Stimulated activated CD4-positive, alpha-beta T cell treated with anti-CD3 and anti-CD28 coated beads, Interleukin-12 subunit alpha, Interleukin-12 subunit beta, amount 100 ng/mL, for 24 hours (primary cell): ENCODE measurements around the gene MIER2.
"Not testable (repeated sequence)": the region's sequence is repeated elsewhere in the genome, so short reads cannot be mapped to it uniquely, and the experiment has no call there.

ENCODE experiments used
- DNase-seq, 2 experiments: peaks; one replicate each; pipeline ENCODE4 v3.0.0-alpha.2; 2020; ENCODE audit warnings: low read depth in 2 of 2

MIER2 gene

DNA sequence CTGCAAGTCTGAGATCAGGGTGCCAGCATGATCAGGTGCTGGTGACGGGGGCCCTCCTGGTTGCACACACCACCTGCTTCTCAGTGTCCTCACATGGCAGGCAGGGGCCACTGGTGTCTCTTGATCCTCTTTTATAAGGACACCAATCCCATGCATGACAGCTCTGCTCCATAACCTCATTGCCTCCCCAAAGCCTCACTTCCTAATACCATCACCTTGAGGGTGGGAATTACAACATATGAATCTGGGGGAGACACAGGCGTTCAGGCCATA, 15.0 kb upstream of the MIER2 start:
- no peak for DNase-seq

DNA sequence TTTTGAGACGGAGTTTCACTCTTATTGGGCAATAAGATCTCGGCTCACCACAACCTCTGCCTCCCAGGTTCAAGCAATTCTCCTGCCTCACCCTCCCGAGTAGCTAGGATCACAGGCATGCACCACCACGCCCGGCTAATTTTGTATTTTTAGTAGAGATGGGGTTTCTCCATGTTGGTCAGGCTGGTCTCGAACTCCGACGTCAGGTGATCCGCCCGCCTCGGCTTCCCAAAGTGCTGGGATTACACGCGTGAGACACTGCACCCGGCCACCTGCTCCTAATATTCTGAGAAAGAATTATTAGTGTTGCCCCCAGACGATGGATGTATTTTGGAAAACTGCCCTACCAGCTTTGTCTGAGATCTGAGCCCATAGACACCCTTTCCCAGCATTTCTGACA, 10.9 kb upstream of the MIER2 start:
- not testable (repeated sequence) for DNase-seq

DNA sequence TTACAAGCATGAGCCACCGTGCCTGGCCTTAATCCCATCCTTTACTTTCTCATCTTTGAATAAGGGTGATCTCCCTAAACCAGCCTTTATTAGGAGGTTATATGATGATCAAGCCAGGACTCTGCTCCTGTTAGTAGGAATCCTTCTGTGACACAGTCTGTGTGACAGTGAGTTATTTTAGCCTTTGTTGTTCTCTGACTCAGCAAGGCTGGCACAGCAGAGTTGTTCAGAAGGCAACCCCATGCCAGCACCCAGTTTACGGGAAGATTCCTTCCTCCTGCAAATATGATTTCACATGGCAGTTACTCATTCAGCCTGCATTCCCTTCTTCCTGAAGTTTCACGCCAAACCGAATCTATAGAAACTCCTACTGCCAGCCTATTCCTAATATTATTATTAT, 10.5 kb upstream of the MIER2 start:
- DNase-seq = no peak

DNA sequence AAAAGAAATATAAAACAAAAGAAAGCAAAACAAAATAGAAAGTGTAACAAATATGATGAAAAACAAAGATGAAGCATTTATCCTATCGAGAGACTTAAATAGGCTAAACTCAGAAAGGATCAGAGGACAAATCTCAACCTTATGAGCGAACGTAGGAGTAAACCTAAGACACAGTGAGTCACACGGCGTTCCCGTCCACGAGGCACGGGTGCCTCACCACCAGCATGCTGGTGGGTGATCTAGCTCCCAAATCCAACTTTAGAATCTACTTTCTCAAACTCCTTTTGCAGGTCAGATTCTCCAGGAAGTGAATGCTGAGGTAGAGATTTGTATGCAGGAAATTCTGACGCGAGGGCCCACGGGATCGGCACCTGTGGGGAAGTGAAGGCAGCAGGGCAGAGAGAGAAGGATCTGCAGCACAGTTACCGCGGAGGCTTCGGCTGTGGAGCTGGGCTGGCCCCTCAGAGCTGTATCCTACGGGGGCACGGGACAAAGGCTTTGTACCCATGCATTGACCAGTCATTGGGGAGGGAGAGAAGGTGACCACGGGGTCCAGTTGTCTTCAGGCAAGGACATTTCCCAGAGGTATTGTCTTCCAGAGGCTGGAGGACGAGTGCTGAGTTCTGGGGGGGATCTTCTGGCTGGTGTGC, 7.5 kb upstream of the MIER2 start:
- DNase-seq = no peak

DNA sequence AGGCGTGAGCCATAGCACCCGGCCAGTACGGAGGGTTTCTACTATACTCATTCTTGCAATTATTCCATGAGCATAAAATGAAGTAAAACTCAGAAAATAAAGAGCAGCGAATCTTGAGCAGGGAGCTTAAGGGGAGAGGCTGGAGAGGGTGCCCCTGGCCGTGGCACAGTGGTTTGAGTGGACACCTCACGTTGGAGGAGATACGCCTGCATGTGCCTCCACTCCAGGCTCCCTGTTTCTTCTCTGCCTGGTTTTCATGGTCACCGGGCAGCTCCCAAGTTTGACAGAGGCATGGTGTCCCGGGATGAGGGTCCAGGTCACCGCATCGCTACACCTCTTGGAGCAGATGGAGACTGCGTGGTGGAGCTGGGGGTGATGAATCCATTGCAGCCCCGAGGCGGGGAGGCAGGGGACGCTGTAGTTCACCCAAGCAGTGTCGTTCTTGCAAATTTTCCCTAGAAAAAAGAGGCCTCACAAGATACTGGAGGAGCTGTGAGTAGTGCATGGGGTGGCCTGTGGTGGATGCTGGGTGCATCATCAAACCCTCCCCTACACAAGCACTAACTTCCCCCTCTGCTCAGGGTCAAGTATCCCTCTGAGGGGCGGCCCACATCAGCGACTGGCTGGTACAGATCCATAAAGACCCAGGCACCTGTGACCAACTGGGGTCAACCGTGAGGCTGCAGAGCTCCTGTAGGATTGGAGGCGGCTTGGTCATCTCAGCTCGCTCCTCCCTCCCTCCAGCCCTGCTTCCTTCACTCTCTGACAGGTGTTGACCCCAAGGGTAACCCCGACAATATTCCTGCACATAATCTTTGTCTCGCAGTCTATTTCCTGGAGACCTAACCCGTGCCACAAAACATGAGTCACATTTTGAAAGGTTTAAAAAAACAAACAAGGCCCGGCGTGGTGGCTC, 3.6 kb upstream of the MIER2 start:
- DNase-seq = no peak

DNA sequence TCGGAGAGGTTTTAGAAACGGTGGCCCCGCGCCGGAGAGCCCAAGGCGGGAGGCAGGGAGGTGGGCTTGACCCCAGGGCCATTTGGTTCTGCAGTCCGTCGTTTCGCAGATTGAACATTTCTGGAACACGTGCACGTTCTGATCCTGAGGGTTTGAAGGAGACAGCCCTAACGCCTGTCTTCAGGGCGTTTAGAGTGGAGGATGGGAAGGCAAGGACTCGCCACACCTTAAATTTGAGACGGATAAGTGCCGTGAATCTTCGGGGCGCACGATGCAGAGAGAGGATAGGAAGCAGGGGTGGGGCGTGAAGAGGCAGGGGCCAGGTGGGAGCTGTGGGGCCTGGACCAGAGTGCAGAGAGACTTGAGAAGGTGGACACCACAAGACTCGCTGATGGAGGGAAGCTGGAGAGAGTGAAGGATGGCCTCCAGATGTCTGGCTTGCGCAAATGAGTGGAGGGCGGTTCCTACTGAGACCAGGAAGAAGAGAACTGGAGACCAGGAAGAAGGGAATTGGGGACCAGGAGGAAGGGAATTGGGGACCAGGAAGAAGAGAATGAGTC, 804 bp upstream of the MIER2 start:
- no peak for DNase-seq

DNA sequence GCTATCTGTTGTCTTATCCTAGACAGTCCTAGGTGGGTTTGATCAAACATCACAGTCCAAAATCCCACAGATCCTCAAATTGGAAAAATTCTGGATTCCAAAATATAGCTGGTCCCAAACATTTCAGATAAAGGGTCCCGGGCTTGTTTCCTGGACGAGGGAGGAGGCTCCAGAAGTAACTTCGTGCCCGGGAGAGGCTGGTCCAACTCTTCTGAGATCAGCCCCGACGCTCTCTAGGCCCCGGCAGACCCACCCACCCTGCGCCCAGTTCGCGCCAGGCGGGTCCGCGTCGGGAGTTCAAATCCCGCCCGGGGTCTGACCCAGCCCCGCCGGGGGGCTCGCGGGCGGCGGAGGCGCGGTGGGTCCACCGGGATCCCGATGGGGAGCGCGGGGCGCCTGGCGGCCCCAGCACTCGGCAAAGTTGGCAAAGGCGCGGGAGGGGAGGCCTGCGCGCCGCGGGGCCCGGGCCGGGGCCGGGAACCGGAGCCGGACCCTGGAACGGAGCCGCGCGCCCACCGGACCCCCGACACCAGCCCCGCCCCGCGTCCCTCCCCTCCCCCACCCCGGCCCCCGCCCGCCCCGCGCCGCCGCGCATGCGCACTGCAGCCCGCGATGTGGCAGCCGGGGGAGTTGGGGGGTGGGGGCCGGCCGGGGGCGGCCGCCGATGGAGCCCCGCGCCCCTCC, 513 bp downstream of the MIER2 start:
- DNase-seq = peak in 1 of 2 experiments; percentile 8

DNA sequence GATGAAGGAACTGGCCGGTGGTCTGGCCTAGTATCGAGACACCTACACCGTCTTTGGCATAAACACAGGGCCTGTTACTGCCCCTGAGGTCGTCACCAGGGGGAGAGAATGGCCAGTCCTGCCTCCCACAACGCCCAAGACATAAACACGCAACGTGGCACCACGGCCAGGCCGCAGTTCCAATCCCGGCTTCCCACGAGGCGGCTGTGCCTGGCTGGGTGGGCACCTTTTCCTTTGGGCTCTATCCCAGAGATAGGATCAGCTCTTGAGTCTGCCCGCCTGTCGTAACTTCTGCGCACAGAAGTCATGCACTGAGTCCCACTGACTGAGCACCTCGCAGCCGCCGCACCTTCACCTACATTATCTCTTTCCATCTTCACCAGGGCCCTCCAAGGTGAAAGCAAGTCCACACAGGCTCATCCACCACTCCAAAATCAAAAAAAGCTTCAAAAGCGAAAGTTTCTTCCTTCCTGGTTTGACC, 1.1 kb downstream of the MIER2 start:
- DNase-seq = no peak

DNA sequence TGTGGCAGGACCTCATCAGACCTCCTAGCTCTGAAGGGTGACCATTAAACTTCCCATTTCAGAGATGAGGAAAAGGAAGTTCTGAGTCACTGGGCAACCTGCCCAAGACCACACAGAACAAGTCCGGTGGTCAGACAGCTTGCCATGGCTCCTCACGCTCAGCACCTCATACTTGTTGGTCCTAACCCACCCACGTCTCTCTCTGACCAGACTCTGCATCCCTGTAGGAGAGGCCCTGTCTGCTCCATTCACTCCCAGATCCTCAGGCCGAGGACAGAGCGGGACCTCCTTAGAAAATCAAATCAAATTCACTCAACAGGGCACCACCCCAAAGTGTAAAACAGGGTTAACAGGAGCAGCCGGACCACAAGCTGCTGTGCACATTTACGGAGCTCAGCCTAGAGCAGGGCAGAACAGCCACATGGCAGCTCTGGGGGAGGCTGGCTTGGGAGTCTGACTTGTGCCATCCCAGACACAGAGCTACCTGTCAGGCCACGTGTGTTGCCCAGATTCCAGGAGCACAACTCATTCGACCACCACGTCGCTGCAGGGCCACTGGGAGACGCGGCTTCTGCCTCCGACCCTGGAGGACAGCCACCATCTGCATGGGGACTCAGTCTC, 1.7 kb downstream of the MIER2 start:
- no peak for DNase-seq

DNA sequence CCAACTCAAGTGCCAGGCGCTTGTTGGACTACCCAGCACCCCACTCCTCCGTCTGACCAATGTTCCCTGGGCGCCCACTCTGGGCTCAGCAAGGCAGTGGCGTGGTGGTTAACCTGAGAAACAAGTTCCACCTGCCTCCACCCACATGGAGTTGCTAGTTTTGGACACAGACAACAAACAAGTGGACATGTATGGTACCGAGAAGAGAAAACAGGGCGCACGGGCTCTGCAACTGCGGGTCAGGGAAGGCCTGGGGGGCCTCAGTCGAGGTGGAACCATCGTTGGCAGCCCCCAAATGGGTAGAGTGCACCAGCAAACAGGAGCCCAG, 2.5 kb downstream of the MIER2 start:
- no peak for DNase-seq

DNA sequence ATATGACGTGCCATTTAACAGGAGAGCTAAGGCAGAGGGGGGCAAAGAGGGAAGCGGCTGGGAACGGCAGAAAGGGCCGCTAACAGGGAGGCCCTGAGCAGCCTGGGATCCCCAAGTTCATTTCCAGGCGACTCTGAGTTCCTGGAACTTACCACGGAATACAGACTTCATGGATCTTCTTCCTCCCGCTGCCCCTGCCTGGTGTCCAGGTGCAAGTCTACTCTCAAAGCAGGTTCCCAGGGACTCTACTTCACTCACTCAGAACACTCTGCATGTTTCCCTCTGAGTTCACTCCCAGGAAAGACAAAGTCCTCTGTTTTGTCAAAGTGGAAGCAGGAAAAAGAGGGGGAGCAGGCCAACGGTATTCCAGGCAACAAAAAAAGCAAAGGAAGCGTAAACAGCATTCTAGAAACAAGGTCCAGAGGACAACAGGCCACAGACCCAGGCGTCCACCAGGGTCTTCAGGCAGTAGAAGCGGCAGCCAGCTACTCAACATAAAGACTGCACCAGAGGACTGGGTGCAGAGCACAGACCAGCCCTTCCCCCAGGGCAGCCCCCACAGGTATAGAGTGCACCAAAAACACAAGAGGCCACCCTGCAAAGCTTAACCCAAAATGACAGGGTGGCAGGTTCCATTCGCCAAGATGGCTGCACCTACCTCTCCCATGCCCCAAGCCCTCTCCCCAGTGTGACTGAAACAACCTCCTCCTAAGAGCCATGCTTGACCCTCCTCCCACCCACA, 3.0 kb downstream of the MIER2 start:
- DNase-seq = no peak

DNA sequence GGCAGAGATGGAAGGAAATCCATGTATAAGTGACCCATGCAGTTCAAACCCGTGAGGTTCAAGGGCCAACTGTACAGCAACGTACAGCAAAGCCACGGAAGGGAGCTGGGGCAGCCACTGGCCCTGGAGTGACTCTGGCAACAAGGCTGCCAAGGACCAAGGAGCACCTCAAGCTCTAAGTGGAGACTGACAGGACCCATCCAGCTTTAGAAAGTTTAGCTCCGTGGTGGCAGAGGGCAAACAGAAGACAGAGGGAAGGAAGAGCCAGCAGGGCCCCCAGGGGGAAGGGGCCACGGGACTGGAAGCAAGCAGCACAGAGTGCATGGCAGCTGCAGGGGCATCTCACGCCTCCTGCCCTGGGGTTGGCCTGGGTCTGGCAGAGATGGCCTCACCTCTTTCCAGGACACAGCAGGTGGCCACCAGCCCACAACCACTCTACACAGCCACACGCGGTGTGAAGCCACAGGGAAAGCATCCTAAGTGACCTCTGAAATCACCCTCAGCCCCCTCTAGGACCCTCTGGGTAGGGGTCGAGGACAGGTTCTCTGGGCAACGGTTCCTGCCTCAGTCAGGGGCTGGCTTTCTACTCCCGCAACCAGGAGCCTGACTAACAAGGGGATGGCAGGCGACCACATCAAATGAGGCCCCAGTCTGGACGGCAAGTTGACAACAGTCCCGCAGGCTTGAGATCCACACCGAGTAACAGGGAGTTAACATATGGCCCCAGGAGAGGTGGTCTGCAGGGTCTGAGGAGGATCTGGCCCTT, 3.8 kb downstream of the MIER2 start:
- DNase-seq = no peak

DNA sequence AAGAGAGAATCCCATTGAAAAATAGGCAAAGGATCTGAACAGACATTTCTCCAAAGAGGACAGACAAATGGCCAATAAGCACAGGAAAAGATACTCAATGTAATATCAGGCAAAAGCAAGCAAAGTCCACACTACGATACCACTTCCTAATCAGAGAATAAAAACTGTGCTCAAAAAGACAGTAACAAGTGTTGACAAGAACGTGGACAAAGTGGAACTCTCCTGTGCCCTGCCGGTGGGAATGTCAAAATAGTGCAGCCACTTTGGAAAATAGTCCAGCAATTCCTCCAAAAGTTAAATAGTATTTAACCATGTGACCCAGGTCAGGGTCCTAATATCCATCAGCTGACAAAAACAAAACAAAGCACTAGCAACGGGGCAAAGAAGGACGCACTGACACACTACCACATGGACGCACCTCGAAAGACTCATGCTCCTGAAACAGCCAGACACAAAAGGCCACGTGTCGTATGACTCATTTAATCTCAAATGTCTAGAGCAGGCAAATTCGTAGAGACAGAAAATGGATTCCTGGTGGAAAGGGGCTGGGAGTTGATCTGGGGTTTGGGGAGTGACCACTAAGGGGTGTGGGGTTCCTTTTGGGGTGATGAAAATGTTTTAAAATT, 5.2 kb downstream of the MIER2 start:
- DNase-seq = no peak

DNA sequence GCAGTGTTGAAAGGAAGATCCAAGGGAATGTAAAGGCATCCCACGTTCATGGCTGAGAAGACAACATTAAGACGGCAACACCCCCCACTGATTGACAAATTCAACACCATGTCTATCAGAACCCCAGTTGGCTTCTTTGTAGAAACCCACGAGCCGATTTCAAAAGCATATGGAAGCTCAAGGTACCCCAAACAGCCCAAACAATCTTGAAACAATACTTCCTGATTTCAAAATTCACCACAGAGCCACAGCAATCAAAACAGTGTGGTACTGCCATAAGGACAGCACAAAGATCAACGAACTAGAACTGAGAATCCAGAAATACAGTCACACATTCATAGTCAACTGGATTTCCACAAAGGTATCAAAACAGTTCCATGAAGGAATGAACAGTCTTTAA, 6.2 kb downstream of the MIER2 start:
- DNase-seq = no peak

DNA sequence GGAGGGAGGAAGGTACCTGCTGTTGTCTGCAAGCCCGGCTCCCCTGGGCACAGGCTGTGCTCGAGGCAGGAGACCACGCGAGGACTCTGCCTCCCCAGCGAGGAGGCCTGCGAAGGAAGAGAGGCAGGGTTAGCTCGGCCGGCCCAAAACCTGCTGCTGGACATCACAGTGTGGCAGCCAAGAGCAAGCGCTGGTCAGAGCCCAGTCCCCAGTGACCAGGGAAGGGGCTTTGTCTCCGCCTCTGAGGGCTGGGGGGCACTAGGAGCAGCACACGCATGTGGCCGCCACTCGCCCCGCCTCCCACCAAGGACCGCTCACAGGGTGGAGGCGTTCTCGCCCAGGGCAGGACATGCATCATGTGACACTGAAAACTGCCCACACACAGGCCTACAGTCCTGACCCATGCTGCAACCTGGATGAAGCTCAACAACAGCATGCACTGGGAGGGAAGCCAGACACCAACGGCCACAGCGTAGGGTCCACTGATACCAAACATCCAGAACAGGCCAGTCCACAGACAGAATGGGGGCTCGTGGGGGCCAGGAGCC, 8.5 kb downstream of the MIER2 start:
- DNase-seq = no peak

DNA sequence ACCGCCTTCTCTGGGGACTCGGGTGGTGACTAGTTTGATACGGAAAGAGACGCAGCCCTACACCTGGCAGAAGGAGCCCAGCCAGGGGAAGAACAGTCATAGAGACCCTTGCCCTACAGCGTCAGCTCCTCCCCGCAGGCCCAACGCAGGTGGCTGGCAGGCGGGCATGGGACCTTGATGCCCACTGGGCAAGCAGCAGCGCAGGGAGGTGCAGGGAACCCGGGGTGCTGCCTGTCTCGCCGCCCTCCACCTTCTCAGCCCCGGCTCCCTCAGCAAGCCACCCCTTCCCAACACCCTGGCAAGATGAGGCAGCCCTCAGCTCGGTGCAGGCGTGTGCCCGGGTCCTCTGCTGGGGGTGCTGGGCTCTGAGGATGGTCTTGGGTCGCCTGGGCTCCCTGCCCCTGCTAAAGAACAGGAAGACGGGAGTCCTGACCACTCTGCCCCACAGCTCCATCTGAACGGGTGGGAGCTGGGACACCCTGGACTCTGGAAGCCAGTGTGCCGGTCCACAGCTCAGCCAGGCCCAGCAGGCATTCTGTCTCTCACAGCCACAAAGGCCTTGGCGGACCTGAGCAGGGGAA, 9.0 kb downstream of the MIER2 start:
- DNase-seq = no peak

DNA sequence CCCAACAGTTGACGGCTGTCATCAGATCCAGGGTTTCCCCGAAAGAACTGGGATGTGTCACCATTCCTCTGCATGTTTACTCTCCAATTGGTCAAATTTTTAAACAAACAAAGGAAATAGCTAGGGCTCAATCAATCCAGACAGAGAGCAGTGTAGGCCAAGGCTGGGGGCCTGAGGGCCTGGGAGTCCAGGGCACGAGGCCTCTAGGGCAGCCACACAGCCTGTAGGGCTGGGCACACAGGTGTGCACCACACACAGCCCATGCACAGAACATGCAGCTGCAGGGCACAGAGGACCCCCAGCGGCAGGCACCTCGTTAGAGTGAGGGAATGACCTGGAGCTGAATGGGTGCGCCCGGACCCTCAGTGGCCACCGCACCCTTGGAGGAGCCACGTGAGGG, 9.5 kb downstream of the MIER2 start:
- no peak for DNase-seq

DNA sequence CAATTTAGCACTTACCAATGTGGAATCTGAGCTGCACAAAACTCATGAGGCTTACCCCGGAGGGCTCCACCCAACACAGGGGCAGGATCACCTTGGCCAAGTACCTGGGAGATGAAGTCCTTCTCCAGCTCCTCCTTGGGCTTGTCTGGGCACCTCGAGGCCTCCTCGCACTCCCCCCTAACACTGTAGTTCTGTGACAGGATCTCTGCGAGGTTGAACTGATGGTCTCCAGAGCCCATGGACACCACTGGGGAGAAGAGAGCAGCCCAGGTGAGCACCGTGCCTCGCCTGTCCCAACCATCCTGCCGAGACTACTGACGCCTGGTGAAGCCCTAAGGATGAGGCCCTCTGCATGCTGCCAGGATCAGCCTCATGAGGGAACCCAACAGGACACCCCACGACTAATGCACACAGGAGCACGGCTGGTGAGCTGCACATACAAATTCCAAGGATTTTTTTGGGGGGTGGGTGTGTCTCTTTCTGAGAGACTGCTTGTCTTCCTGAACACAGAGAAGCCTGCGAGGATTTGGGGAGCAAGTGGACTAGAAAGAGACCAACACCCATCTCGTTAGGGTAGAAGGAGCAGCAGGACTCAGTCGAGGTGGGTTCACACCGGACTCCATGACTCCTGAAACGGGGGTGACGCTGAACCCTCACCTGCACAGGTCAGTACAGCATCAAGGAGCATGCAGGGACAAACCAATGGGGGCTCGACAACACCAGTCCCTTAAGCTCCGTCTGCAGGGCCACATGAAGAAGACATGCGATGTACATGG, 10.1 kb downstream of the MIER2 start:
- no peak for DNase-seq

DNA sequence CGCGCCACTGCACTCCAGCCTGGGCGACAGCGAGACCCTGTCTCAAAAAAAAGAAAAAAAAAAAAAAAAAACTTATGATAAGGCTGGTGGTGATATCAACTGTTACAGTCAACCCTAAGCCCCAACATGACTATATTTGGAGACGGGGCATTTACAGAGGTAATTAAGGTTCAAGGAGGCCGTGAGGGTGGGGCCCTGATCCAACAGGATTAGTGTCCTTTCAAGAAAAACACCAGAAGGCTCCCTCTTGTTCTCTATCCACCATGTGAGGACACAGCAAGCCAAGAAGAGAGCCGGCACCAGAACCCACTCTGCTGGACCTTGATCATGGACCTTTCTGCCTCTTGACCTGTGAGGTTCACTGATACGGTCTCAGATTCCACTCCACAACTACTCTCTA, 14.1 kb downstream of the MIER2 start:
- DNase-seq = no peak
